Nucleus accumbens (tissue), 56 donors: Measurements from ENCODE around the gene OTP.

ENCODE experiments used
- DNase-seq, 56 donors: peaks; one replicate each; lab custom pipeline; 2025; lab: John Stamatoyannopoulos, UW

Gene OTP

GRCh38 chr5:77637998-77638762 lies at the start of gene OTP:
Gene OTP, minus strand, starts transcription at chr5:77638713. Its CDS starts 164 bp downstream, at chr5:77638549.
- DNase-seq = no peak

- no peak for DNase-seq
Observed at GRCh38 chr5:77683171-77683732, 44.7 kb upstream of the OTP start.

DNA sequence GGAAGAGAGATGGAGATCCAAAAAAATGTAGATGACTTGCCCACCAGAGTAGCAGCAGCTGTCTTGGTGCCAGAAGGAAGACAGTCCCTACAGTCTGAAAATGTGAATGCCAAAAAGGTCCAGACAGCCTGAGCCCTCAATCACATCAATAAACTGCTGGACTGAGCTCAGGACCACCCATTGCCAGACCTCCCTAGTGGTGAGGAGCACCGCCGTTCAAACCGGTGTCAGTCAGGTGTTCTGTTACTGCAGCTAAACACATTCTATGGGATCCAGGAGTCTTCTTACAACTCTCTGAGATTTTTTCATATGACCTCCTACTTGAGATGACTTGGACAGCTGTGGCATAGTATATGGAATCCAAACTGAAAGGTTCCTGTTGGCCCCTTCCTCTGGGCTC lies 32.0 kb upstream of the OTP start:
- DNase-seq = no peak

- DNase-seq = no peak
Observed at GRCh38 chr5:77669677-77670076, 31.2 kb upstream of the OTP start.

DNA sequence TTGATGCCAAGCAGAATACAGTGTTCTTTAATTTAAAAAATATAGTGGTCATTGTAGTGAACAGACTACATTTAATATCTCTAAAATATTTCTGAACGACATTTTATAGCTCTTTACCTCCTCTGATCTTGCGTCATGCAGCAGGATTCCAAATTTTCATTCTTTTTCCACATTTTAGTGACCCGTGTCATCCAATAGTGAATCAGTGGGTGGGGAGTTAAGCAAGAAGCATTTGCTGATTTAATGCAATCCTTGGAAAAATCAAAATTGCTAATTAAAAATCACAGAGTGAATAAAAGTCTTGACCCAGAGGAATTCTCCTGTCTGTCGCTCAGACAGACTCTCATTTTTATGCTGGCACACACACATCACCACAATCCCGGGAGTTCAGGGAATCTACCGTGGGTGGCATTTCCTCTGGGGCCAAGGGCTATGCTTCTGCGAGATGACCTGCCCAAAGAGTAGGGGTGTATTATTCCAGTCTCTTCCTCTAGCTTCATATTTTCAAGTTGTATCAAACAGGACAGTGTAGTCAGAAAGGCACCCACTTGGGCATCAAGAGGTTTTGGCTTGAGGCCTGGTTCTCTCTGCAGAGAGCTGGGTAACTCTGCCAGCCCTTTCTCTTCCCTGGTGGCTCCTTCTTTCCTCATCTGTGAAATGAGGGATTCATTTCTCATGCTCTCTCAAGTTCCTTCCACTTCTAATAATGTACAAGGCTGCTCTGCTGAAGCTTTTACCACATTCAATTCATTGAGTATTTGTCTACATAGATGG lies 24.8 kb upstream of the OTP start:
- no peak for DNase-seq

GRCh38 chr5:77662635-77663034 lies 24.1 kb upstream of the OTP start:
- DNase-seq = no peak

DNA sequence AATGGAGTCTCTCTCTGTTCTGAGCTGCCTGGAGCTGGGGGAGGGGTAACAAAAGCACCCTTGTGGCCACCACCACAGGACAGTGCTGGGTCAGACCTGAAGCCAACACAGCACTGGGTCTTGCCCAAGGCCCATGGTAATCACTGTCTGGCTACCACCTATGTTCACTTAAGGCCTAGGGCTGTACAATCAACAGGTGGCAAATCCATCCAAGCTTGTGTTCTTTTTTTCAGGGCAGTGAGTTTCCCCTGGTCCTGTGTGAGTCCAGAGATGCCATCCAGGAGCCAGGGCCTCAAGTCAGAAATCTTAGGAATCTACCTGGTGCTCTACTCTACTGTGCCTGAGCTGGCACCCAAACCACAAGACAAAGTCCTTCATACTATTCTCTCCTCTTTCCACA lies 20.1 kb upstream of the OTP start:
- DNase-seq = no peak

DNA sequence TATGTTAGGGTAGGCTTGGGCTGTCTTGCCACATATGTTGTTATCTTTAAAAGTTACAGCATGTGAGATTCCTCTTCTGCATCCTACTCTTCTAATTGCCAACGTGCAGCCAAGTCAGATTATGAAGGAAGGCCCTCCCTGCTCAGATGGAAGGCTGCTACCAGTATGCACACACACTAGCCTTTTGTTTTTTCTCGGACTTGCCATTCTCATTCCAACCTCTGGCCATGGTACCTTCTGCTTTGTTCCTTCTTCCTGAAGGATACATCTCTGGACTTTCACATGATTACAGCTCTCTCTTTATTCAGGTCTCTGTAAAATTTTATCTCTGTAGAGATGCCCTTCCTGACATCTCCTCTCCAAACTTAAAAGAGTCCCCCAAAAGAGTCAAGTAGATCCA lies 12.8 kb upstream of the OTP start:
- no peak for DNase-seq

DNA sequence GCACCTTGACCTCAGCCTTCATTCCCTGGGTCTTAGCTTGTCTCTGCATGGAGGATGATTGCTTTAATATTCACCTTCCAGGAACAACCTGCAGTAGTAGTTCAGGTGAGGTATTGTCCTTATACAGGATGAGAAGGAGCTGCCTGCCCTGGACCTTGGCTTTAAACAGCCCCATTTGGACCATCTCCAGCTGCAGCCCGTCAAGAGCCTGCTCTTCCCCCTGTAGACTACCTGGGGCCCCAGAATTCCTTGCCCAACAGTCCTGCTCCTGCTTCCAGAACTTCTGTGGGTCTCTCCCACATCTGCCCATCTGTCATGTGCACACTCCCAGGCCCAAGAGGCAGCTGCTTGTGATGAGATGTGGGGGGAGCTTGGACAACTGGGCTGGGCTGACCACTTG lies 12.2 kb upstream of the OTP start:
- no peak for DNase-seq

- DNase-seq = no peak
Observed at GRCh38 chr5:77649776-77650175, 11.3 kb upstream of the OTP start.

GRCh38 chr5:77645995-77646639 lies 7.6 kb upstream of the OTP start:
- no peak for DNase-seq

DNA sequence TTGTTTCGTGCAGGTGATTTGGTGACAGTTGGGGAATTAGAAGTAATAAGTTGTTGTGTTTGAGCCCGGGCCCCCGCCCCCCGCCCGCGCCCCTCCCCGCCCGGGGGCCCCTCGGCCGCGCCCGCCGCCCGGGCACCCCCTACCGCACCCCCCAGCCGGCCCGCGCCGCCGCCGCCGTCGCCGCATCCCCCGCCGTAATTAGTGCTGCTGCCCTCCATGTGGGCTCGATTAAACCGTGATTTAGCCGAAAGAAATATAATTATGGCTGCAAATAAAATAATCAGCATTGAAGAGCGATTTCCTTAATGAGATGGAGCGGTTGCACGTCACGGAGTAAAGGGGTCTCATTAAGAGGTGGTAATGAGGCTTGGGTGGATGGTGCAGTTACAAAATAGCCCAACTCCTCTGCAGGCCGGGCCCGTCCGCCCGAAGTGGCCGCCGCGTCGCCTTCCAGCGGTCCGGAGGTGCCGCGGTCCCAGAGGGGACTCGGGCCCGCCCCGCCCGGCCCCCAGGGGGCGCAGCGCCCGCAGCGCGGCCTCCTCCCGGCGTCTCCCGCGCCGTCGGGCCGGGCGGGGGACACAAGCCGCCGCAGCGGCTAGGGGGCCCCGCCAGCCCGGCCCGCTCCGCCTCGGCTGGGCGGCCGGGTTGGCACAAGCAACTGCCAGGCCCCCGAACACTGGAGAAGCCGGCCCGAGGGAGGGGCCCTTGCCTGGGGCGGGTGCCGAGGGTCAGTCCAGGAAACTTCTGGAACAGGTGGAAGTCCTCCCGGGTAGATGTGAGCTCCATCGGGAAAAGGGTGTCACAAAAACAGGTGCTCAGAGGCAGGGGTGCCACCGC lies 6.9 kb upstream of the OTP start:
- DNase-seq = peak in 7 of 56 donors; percentile 6 to 54 (median 22)

DNA sequence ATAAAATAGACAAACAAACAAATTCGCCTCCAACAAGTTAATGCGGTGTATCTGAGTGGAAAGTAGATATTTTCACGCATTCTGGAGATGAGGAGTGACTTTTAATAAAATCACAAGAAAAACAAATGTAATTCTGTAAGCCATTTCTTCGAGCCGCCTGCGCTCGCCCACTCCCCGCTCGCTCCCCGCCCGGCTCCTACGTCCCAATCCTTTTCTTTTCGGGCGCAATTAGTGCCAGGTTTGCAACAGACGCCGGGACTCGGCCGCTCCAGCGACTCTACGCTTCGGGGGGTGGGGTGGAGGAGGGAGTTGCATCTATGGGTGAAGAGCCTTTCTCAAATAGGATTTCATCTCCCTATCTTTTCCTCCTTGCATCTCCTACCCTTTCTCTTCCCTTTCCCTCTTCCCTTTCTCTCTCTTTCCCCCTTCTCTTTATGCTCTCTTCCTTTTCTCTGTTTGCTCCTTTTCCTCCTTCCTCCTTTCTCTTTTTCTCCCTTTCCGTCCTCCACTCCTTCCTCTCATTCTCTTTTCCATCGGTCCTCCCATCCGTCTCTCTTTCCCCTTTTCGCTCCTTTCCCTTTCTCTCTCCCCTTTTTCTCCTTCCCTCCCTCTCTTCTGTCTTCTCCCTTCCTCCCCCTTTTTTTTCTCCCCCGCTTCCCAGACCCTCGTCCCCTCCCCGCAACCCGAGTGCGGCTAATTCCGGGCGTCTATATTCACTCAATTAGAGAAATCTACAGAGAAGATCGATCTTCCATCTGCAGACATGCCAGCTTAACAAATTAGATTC lies 6.1 kb upstream of the OTP start:
- no peak for DNase-seq

DNA sequence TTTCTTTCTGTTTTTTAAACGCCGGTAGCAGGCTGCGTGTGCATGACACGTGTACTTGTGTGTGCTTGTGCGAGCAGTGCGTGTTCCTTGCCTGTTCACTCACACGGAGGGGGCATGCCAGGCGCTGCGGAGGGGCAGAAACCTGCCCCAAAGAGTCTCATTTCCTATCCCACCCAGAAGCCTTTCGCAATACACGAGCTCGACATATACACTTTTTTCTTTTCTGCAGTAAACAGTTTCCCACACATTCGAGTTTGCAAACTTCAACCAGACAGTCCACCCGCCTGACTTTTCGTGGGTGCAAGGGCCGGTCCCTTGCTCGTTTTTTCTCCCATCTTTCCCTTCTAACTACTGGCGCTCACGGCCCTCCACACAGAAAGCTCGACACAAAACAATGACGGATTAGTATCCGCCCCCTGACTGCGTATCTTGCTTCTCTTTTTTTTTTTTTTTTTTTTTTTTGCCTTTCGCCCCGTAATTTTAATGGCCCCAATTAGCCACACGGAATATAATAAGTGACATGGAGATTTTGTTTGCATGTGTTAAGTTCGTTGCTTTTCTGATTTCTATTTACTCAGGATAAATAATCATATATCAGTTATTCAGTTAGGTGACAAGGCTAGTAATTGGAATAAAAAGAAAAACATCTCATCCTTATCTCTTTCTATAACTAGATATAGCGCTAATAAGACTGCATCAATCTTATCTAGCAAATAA lies 5.3 kb upstream of the OTP start:
- no peak for DNase-seq

DNA sequence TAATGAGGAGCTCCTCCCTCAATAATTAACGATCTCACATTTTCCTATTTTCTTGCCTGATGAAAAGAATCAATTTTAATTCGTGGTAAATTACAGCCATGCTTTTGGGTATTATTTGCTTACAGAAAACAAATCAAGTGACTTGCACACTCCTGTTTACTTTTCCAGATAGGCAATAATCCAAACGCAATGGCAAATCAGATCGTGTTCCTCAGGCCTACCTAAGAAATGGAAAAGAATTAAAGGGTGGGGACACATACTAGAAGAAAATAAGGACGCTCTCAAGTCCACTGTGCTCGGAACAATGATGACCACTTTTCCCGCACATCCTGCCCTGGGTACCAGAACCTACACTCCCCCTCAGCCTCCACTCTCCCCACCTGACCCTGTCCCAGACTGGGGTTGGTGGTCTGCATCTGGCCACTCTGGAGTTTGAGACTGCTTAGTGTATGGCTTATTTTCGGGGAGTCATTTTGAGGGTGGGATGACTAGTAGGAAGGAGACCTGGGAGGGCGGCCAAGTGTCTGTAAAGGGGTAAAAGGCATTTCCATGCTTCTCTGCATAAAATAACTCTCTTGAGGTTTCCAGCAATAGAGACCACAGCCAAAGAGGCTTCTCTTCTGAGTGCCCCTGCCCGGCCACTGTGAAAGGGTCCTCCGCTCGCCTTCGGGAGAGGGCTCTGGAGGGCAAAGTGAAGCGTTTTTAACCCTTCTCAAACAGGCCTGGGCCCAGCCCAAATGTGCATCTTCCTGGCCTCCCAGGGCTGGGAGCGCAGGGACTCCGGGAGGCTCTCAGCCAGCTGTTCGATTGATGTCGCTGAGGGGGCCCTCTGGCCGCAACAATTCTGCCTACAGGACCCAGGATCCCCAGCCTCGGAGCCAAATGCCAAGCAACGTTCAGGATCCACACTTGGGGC lies 4.5 kb upstream of the OTP start:
- DNase-seq = no peak

- no peak for DNase-seq
Observed at GRCh38 chr5:77641963-77642737, 3.6 kb upstream of the OTP start.

DNA sequence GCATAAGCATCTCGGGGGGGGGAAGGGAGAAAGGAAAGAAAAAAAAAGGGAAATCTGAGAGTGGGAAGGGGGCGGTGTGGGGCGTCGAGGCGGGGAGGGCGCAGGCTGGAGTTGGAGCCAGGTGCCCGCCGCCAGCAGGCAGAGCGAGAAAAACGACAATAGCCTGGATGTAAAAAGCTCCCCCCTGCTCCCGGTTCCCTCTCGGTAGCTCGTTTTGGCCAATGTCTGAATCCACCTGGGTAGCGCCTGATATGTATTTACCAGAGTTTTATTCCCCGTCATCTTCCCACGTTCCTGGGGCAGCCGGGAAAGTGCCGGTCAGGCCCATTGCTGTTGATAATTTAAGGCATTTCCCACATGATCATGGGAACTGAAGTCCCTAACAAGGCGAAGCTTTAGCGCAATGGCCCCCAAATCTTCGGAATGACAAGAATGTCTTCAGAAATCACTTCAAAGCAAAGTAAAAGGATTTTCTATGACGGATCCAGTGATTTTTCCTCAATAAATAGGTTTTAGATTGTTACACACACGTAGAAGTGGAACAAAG lies 3.0 kb upstream of the OTP start:
- no peak for DNase-seq
